ENCODE results near the gene SLC1A2.

- no peak for TF ChIP-seq CTCF (conservative IDR thresholded peaks at IDR 0.05; ENCODE audit: low read depth, low read length)
- TF ChIP-seq EZH2 (IDR thresholded peaks at IDR 0.05; ENCODE audit: borderline replicate concordance, low read depth, low read length, poor library complexity, severe bottlenecking) = no peak
These were observed 204.6 kb downstream of the SLC1A2 start for GRCh38 chr11:35214792-35215193.
